Naive thymus-derived CD4-positive, alpha-beta T cell (primary cell): ENCODE measurements around the gene PITPNM1. TPM values are rescaled to one million over a fixed set of nuclear protein-coding genes. Genes with fewer than 3 reads are reported as not detected.
"Not testable (repeated sequence)": the region's sequence is repeated elsewhere in the genome, so short reads cannot be mapped to it uniquely, and the experiment has no call there.

Experiments
- ATAC-seq: fragments of 150-1000 bp; cut with Tn5 transposase; 2 replicates; pipeline ENCODE4 v1.10.0; 2021; ENCODE audit warnings: mild to moderate bottlenecking, moderate library complexity
- CTCF ChIA-PET: fragments of 350-600 bp; sonication (Branson Sonifier 250); formaldehyde crosslinking; loops from one replicate; lab custom pipeline; 2021; ENCODE audit warnings: antibody characterized with exemption; lab: Charles Lee
- POLR2A ChIA-PET: fragments of 350-600 bp; sonication (Branson Sonifier 250); formaldehyde crosslinking; loops from one replicate; lab custom pipeline; 2021; ENCODE audit warnings: antibody characterized with exemption, inconsistent platforms; lab: Charles Lee
- DNase-seq, 9 donors: peaks; one replicate each; pipeline versions ENCODE4 v3.0.0 to v3.0.0-alpha.2; 2020 to 2022; ENCODE audit warnings: mixed read lengths in 1 of 9
- H3K27ac ChIP-seq: one replicate; pipeline ENCODE4 v1.7.0; 2013; ENCODE audit warnings: mild to moderate bottlenecking, low read depth, low read length, moderate library complexity
- H3K27me3 ChIP-seq, 2 donors: one replicate each; pipeline ENCODE4 v1.7.0; 2013; ENCODE audit warnings: low read length in 2 of 2, mild to moderate bottlenecking in 2 of 2, moderate library complexity in 2 of 2; ENCODE audit not compliant: control insufficient read depth in 2 of 2, insufficient read depth in 2 of 2
- H3K36me3 ChIP-seq, 3 experiments: 1 replicate in 2 of 3; 2 replicates in 1 of 3; pipeline ENCODE4 v1.7.0; 2013; ENCODE audit warnings: low read length in 3 of 3, mild to moderate bottlenecking in 3 of 3, moderate library complexity in 1 of 3; ENCODE audit not compliant: insufficient read depth in 3 of 3, control insufficient read depth in 2 of 3
- H3K4me1 ChIP-seq, 2 donors: one replicate each; pipeline ENCODE4 v1.7.0; 2013; ENCODE audit warnings: low read length in 2 of 2, mild to moderate bottlenecking in 2 of 2, moderate library complexity in 1 of 2; ENCODE audit not compliant: control insufficient read depth in 2 of 2, insufficient read depth in 2 of 2
- H3K4me3 ChIP-seq: 2 replicates; pipeline ENCODE4 v1.7.0; 2013; ENCODE audit warnings: mild to moderate bottlenecking, low read length
- H3K9me3 ChIP-seq, 3 experiments: 1 replicate in 2 of 3; 2 replicates in 1 of 3; pipeline ENCODE4 v1.7.0; 2013; ENCODE audit warnings: low read length in 3 of 3; ENCODE audit not compliant: control insufficient read depth in 2 of 3
- H3K27ac Mint-ChIP-seq, 9 donors: one replicate each; pipeline ENCODE4 v1.8.0; 2020 to 2022; ENCODE audit warnings: mixed read lengths in 9 of 9, mild to moderate bottlenecking in 8 of 9, moderate library complexity in 5 of 9, inconsistent platforms in 2 of 9
- H3K27me3 Mint-ChIP-seq, 5 donors: one replicate each; pipeline ENCODE4 v1.8.0; 2021 to 2022; ENCODE audit warnings: mixed read lengths in 5 of 5, mild to moderate bottlenecking in 1 of 5
- H3K36me3 Mint-ChIP-seq, 5 donors: one replicate each; pipeline ENCODE4 v1.8.0; 2020 to 2022; ENCODE audit warnings: mixed read lengths in 5 of 5, mild to moderate bottlenecking in 3 of 5, inconsistent platforms in 1 of 5
- H3K4me1 Mint-ChIP-seq, 7 donors: one replicate each; pipeline ENCODE4 v1.8.0; 2020 to 2022; ENCODE audit warnings: mixed read lengths in 7 of 7, mild to moderate bottlenecking in 3 of 7, inconsistent platforms in 1 of 7
- H3K4me3 Mint-ChIP-seq, 10 donors: one replicate each; pipeline ENCODE4 v1.8.0; 2020 to 2022; ENCODE audit warnings: mild to moderate bottlenecking in 10 of 10, mixed read lengths in 10 of 10, moderate library complexity in 6 of 10, inconsistent platforms in 2 of 10
- H3K9me3 Mint-ChIP-seq, 11 donors: one replicate each; pipeline ENCODE4 v1.8.0; 2020 to 2022; ENCODE audit warnings: mixed read lengths in 11 of 11, mild to moderate bottlenecking in 4 of 11, inconsistent platforms in 1 of 11, moderate library complexity in 1 of 11
- intact Hi-C, 2 donors: fragments of 100-400 bp; cut with micrococcal nuclease; formaldehyde crosslinking; loops; one replicate each; pipeline ENCODE4 v1.15.1; 2023
- polyA plus RNA-seq, 2 donors: library from polyadenylated mRNA; unstranded; fragments of 300-500 nt; fragmentation: Illumina TruSeq; gene quantifications; one replicate each; pipeline ENCODE4 v1.2.3, GENCODE V29; 2021
- total RNA-seq, 6 experiments: library from RNA in 5 of 6; stranded (reverse) in 5 of 6; gene quantifications; 1 replicate in 5 of 6; 2 replicates in 1 of 6; pipeline ENCODE4 v1.2.3 and lab custom pipeline; 2021 to 2026

Gene PITPNM1
- total RNA-seq, result 100 to 1,000 TPM in 3 of 5 experiments, 10 to 100 TPM in 2; 78.9 to 133 (median 112) TPM
- polyA plus RNA-seq, result 10 to 100 TPM in 1 of 2 donors, 1 to 10 TPM in 1; 9.5 to 30.8 TPM
- 94.5 reads per million, percentile 83 among the genes with 10 or more reads in this experiment for total RNA-seq (lab: John Stamatoyannopoulos, UW)

DNA sequence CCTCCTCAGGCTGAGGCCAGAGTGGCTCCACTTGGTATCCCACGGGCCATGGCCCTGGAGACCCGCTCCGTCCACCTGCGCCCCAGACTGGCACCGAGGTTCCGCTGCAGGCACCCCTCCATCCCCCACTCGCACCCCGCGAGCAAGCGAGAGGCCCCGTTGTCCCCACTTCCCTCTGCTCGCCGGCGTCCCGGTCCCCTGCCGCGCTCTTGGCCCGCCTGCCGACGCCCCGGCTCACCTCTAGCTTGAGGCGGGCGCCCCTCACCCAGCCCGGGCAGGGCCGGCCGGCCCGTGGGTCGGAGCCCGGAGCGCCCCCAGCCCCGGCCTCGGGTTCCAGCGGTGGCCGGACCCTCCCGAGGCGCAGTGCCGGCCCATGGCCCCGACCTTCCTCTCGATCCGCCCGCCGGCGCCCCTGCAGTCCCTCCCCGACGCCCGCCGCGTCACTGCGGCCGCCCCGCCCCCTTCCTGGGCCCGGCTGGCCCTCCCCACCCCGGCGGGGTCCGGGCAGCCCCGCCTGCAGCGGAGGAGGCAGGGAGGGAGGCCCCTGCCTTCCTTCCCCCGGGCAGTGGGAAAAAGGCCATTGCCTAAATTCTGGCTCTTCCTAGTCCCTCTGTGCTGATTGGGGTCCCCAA lies at the start of gene PITPNM1:
Gene PITPNM1 (minus strand): TSS at position 414 of the 632 bp plus-strand sequence. CDS start 1,183 bp downstream, outside the sequence.
- Histone ChIP-seq H3K27ac (peak within 1 kb of the TSS; percentile 96), H3K4me1 (peaks cover 40 to 45% of the 10 kb centered on the region in 2 donors), H3K36me3 (peaks cover 0 to 33% (median 6%) of the 10 kb centered on the region in 3 experiments), H3K27me3 (no peaks in the 10 kb centered on the region), H3K4me3 (peak within 1 kb of the TSS; percentile 81), H3K9me3 (no peaks in the 10 kb centered on the region)
- ChIA-PET CTCF (interaction anchor here (0.6 to 1.3 kb wide), 9 partner anchors 18 to 148 kb away, joined by 3 to 6 read pairs (median 3); partner anchors contain the start of gene PPP1CA), POLR2A (interaction anchor here (0.7 to 5.0 kb wide), 14 partner anchors 20 to 152 kb away, joined by 3 to 40 read pairs (median 4); partner anchors contain the start of genes AIP, POLD4, PPP1CA and PTPRCAP)
- Mint-ChIP-seq H3K4me3 (peak within 1 kb of the TSS; percentile 89 to 95 (median 91)), H3K4me1 (peaks cover 35 to 57% (median 50%) of the 10 kb centered on the region in 7 donors), H3K9me3 (peaks cover 0 to 5% (median 0%) of the 10 kb centered on the region in 11 donors), H3K27me3 (peaks cover 0 to 2% (median 0%) of the 10 kb centered on the region in 5 donors), H3K27ac (peak within 1 kb of the TSS; percentile 84 to 98 (median 93)), H3K36me3 (peaks cover 8 to 29% (median 8%) of the 10 kb centered on the region in 5 donors)
- DNase-seq (peak; percentile 50 to 90 (median 63)), ATAC-seq (peak; percentile 22)
- intact Hi-C loops, result loop anchor here (5.0 kb wide), 4 partner anchors 238 to 1188 kb away; partner anchors contain the start of genes CD248 (in 1 of the 2), GRK2 (in 1 of the 2) and RBM14 (in 1 of the 2)

DNA sequence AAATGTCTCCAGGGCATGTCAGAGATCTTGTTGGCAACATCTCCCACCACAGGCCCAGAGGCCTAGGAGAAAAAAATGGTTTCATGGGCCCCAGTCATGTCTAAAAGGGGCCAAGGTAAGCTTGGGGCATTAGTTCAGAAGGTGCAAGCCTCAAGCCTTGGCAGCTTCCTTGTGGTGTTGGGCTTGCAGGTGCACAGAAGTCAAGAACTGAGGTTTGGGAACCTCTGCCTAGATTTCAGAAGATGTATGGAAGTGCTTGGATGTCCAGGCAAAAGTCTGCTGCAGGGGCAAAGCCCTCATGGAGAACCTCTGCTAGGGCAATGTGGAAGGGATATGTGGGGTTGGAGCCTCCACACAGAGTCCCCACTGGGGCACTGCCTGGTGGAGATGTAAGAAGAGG lies 46.5 kb upstream of the PITPNM1 start:
- H3K9me3 ChIP-seq, H3K27me3 ChIP-seq, H3K4me3 Mint-ChIP-seq, DNase-seq, H3K4me1 Mint-ChIP-seq, CTCF ChIA-PET, intact Hi-C loops, H3K4me3 ChIP-seq, H3K36me3 Mint-ChIP-seq, H3K27ac Mint-ChIP-seq, POLR2A ChIA-PET, H3K4me1 ChIP-seq, H3K36me3 ChIP-seq, ATAC-seq, H3K27ac ChIP-seq: not testable (repeated sequence)
- Mint-ChIP-seq H3K27me3 (peaks cover 0 to 27% (median 3%) of the 10 kb centered on the region in 5 donors), H3K9me3 (peaks cover 0 to 13% (median 0%) of the 10 kb centered on the region in 11 donors)

DNA sequence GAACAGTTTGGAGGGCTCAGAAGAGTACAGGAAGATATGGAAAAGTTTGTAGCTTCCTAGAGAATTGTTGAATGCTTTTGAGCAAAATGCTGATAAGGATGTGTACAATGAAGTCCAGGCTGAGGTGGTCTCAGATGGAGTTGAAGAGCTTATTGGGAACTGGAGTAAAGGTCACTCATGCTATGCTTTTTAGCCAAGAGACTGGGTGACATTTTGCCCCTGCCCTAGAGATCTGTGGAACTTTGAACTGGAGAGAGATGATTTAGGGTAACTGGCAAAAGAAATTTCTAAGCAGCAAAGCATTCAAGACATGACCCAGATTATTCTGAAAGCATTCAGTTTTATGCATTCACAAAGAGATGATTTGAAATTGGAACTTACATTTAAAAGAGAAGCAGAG lies 46.0 kb upstream of the PITPNM1 start:
- intact Hi-C loops, result no loop called here
- peaks cover 0 to 7% (median 0%) of the 10 kb centered on the region in 5 donors for H3K36me3 Mint-ChIP-seq
- no peak overlapping the region for H3K4me3 ChIP-seq
- peaks cover 0 to 28% (median 4%) of the 10 kb centered on the region in 5 donors for H3K27me3 Mint-ChIP-seq
- CTCF ChIA-PET, result no interaction called here
- no peak overlapping the region for H3K27ac Mint-ChIP-seq
- no peak overlapping the region for H3K4me3 Mint-ChIP-seq
- no peak for DNase-seq
- no peaks in the 10 kb centered on the region for H3K27me3 ChIP-seq
- H3K36me3 ChIP-seq, result no peaks in the 10 kb centered on the region
- ATAC-seq, result no peak
- no peak overlapping the region for H3K27ac ChIP-seq
- H3K4me1 ChIP-seq, result no peaks in the 10 kb centered on the region
- peaks cover 0 to 13% (median 0%) of the 10 kb centered on the region in 11 donors for H3K9me3 Mint-ChIP-seq
- POLR2A ChIA-PET, result no interaction called here
- H3K9me3 ChIP-seq, result no peaks in the 10 kb centered on the region
- no peaks in the 10 kb centered on the region for H3K4me1 Mint-ChIP-seq

DNA sequence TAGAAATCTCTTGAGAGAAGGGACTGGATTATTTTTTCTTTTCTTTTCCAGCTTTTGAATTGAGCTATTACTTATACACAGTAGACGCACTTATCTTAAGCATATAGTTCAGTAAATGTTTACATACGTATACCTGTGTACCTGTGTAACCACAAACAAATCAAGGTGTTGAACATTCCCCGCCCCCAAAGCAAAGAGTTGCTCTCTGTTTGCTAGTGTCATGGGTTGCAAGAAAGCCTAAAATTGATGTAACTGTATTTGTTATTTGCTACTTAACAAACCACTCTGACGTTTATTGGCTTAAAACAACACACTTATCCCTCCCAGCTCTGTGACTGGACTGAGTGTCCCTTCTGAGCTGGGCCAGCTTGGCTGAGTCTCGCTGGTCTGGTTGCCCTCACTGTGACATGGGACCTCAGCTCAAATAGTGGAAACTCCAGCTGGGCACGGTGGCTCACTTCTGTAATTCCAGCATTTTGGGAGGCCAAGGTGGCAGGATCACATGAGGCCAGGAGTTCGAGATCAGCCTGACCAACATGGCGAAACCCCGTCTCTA lies 43.5 kb upstream of the PITPNM1 start:
- Histone ChIP-seq H3K9me3 (no peaks in the 10 kb centered on the region), H3K4me1 (no peaks in the 10 kb centered on the region), H3K27ac (no peak overlapping the region), H3K27me3 (no peaks in the 10 kb centered on the region), H3K4me3 (no peak overlapping the region), H3K36me3 (no peaks in the 10 kb centered on the region)
- Mint-ChIP-seq H3K9me3 (peaks cover 0 to 13% (median 0%) of the 10 kb centered on the region in 11 donors), H3K4me1 (no peaks in the 10 kb centered on the region), H3K36me3 (peaks cover 0 to 7% (median 0%) of the 10 kb centered on the region in 5 donors), H3K4me3 (no peak overlapping the region), H3K27me3 (peaks cover 0 to 31% (median 4%) of the 10 kb centered on the region in 5 donors), H3K27ac (no peak overlapping the region)
- ATAC-seq (no peak), DNase-seq (no peak)
- intact Hi-C loops, result no loop called here
- CTCF ChIA-PET, result no interaction called here
- POLR2A ChIA-PET, result no interaction called here

DNA sequence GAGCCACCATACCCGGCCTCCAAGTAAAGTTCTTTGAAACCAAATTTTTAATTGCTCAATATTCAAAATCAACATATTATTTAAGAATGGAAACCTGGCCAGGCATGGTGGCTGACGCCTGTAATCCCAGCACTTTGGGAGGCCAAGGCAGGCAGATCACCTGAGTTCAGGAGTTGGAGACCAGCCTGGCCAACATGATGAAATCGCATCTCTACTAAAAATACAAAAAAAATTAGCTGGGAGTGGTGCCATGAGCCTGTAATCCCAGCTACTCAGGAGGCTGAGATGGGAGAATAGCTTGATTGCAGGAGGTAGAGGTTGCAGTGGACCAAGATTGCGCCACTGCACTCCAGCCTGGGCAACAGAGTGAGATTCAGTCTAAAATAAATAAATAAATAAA lies 42.9 kb upstream of the PITPNM1 start:
- H3K36me3 ChIP-seq, intact Hi-C loops, H3K27ac ChIP-seq, H3K4me3 Mint-ChIP-seq, H3K27me3 ChIP-seq, CTCF ChIA-PET, H3K4me1 ChIP-seq, H3K4me3 ChIP-seq, H3K9me3 ChIP-seq, POLR2A ChIA-PET, H3K27ac Mint-ChIP-seq, H3K4me1 Mint-ChIP-seq, ATAC-seq, H3K36me3 Mint-ChIP-seq, DNase-seq: not testable (repeated sequence)
- H3K9me3 Mint-ChIP-seq, result peaks cover 0 to 13% (median 0%) of the 10 kb centered on the region in 11 donors
- H3K27me3 Mint-ChIP-seq, result peaks cover 0 to 28% (median 4%) of the 10 kb centered on the region in 5 donors

DNA sequence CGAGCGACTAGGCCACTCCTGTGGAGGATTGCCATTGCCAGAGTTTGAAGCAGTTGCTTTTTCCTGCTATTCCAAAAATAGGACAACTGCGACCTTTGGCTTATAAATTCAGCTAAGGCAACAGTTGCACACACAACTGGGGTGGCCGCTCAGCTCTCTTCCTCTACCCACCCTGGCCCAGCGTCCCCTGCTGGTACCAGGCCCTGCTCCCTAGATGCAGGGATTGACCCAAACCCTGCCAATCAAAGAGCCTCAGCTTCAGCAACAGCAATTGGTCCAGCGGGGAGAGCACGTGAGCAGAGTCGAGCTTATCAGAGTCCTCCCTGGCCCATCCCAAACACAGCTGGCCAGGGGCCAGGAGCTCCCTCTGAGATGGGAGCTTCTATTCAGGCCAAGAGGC lies 40.1 kb upstream of the PITPNM1 start:
- DNase-seq (no peak), ATAC-seq (no peak)
- Histone ChIP-seq H3K36me3 (no peaks in the 10 kb centered on the region), H3K27me3 (no peaks in the 10 kb centered on the region), H3K4me3 (no peak overlapping the region), H3K9me3 (no peaks in the 10 kb centered on the region), H3K27ac (no peak overlapping the region), H3K4me1 (no peaks in the 10 kb centered on the region)
- Mint-ChIP-seq H3K4me1 (no peaks in the 10 kb centered on the region), H3K9me3 (peaks cover 0 to 2% (median 0%) of the 10 kb centered on the region in 11 donors), H3K36me3 (no peaks in the 10 kb centered on the region), H3K27ac (peak overlapping the region in 1 of 9 donors; percentile 51), H3K4me3 (no peak overlapping the region), H3K27me3 (peaks cover 0 to 16% (median 0%) of the 10 kb centered on the region in 5 donors)
- ChIA-PET CTCF (no interaction called here), POLR2A (interaction anchor here (0.7 kb wide), 1 partner anchor 37 kb away, joined by 3 read pairs; no protein-coding TSS in a partner anchor)
- intact Hi-C loops, result no loop called here
